Measurements from ENCODE around the gene BID.

BID gene

GRCh38 chr22:17782621-17783020, 8.4 kb upstream of the BID start:
- H3K9me3 ChIP-seq (ENCODE audit: low read length), result no peaks in the 10 kb centered on the region
- H3K79me2 ChIP-seq (ENCODE audit: insufficient read depth, low read length), result no peaks in the 10 kb centered on the region
- no peaks in the 10 kb centered on the region for H3K27me3 ChIP-seq (ENCODE audit: insufficient read depth, low read length)
- no peak overlapping the region for H2AFZ ChIP-seq (ENCODE audit: low read length)
- H3K4me3 ChIP-seq (ENCODE audit: low read depth, low read length, poor library complexity, severe bottlenecking), result no peak overlapping the region
- no peak overlapping the region for H3K9ac ChIP-seq (ENCODE audit: low read length)
- no peaks in the 10 kb centered on the region for H3F3A ChIP-seq (ENCODE audit: insufficient read depth, low read length)
- no peak overlapping the region for H3K4me2 ChIP-seq (ENCODE audit: low read length)
- TF ChIP-seq CTCF (IDR thresholded peaks at IDR 0.05; ENCODE audit: low read length) (no peak), EZH2 (IDR thresholded peaks at IDR 0.05; ENCODE audit: borderline replicate concordance, low read length) (no peak)
- no peak overlapping the region for H3K27ac ChIP-seq (ENCODE audit: low read depth, low read length, poor library complexity, severe bottlenecking)
- H4K20me1 ChIP-seq (ENCODE audit: insufficient read depth, low read length), result no peaks in the 10 kb centered on the region
- H3K9me2 ChIP-seq (ENCODE audit: low read depth, low read length), result no peaks in the 10 kb centered on the region
- H3K4me1 ChIP-seq (ENCODE audit: insufficient read depth, low read length, severe bottlenecking), result peaks cover 48% of the 10 kb centered on the region
- no peaks in the 10 kb centered on the region for H3K36me3 ChIP-seq (ENCODE audit: insufficient read depth, low read length)

GRCh38 chr22:17782158-17782557, 7.9 kb upstream of the BID start:
- H3K4me2 ChIP-seq (ENCODE audit: low read length), result no peak overlapping the region
- TF ChIP-seq CTCF (IDR thresholded peaks at IDR 0.05; ENCODE audit: low read length) (no peak), EZH2 (IDR thresholded peaks at IDR 0.05; ENCODE audit: borderline replicate concordance, low read length) (no peak)
- H3K27ac ChIP-seq (ENCODE audit: low read depth, low read length, poor library complexity, severe bottlenecking), result no peak overlapping the region
- no peak overlapping the region for H2AFZ ChIP-seq (ENCODE audit: low read length)
- no peaks in the 10 kb centered on the region for H3K27me3 ChIP-seq (ENCODE audit: insufficient read depth, low read length)
- H3K9me3 ChIP-seq (ENCODE audit: low read length), result no peaks in the 10 kb centered on the region
- no peaks in the 10 kb centered on the region for H3K9me2 ChIP-seq (ENCODE audit: low read depth, low read length)
- H3K36me3 ChIP-seq (ENCODE audit: insufficient read depth, low read length), result no peaks in the 10 kb centered on the region
- no peaks in the 10 kb centered on the region for H3K79me2 ChIP-seq (ENCODE audit: insufficient read depth, low read length)
- H3K4me3 ChIP-seq (ENCODE audit: low read depth, low read length, poor library complexity, severe bottlenecking), result no peak overlapping the region
- no peaks in the 10 kb centered on the region for H4K20me1 ChIP-seq (ENCODE audit: insufficient read depth, low read length)
- H3K4me1 ChIP-seq (ENCODE audit: insufficient read depth, low read length, severe bottlenecking), result peaks cover 49% of the 10 kb centered on the region
- H3F3A ChIP-seq (ENCODE audit: insufficient read depth, low read length), result no peaks in the 10 kb centered on the region
- no peak overlapping the region for H3K9ac ChIP-seq (ENCODE audit: low read length)

GRCh38 chr22:17781319-17782031, 7.2 kb upstream of the BID start:
- Histone ChIP-seq H3K9ac (ENCODE audit: low read length) (no peak overlapping the region), H3K4me1 (ENCODE audit: insufficient read depth, low read length, severe bottlenecking) (peaks cover 56% of the 10 kb centered on the region), H3K36me3 (ENCODE audit: insufficient read depth, low read length) (no peaks in the 10 kb centered on the region), H3K27ac (ENCODE audit: low read depth, low read length, poor library complexity, severe bottlenecking) (peak overlapping the region; percentile 80), H3K9me2 (ENCODE audit: low read depth, low read length) (no peaks in the 10 kb centered on the region), H3K27me3 (ENCODE audit: insufficient read depth, low read length) (no peaks in the 10 kb centered on the region), H3F3A (ENCODE audit: insufficient read depth, low read length) (no peaks in the 10 kb centered on the region), H3K4me2 (ENCODE audit: low read length) (peak overlapping the region; percentile 73; the same call in 1 of the 2 replicates), H2AFZ (ENCODE audit: low read length) (no peak overlapping the region), H3K9me3 (ENCODE audit: low read length) (no peaks in the 10 kb centered on the region), H4K20me1 (ENCODE audit: insufficient read depth, low read length) (no peaks in the 10 kb centered on the region), H3K4me3 (ENCODE audit: low read depth, low read length, poor library complexity, severe bottlenecking) (no peak overlapping the region), H3K79me2 (ENCODE audit: insufficient read depth, low read length) (no peaks in the 10 kb centered on the region)
- TF ChIP-seq CTCF (IDR thresholded peaks at IDR 0.05; ENCODE audit: low read length), result no peak
- no peak for TF ChIP-seq EZH2 (IDR thresholded peaks at IDR 0.05; ENCODE audit: borderline replicate concordance, low read length)
